Panc1 (cell line): ENCODE data around the gene IFITM1. TPM values are rescaled to one million over a fixed set of nuclear protein-coding genes. Genes with fewer than 3 reads are reported as not detected.

Source experiments
- ATAC-seq: fragments of 200-7000 bp; cut with Tn5 transposase; 2 replicates; pipeline ENCODE4 v1.9.1; 2020; ENCODE audit warnings: mild to moderate bottlenecking, moderate library complexity
- BruUV-seq: library from RNA; stranded (reverse); fragments of 400-500 nt; replicated peaks from 2 replicates; lab custom pipeline; 2021; lab: Mats Ljungman, UMichigan
- CTCF ChIA-PET: fragments of 300-600 bp; sonication (Branson Sonifier 250); formaldehyde crosslinking; loops from one replicate; lab custom pipeline; 2022; ENCODE audit warnings: antibody characterized with exemption; lab: Charles Lee
- POLR2A ChIA-PET: fragments of 300-600 bp; sonication (Branson Sonifier 250); formaldehyde crosslinking; loops from one replicate; lab custom pipeline; 2022; ENCODE audit warnings: antibody characterized with exemption; lab: Charles Lee
- DNase-seq: peaks from one replicate; pipeline ENCODE4 v3.0.0-alpha.2; 2010; ENCODE audit warnings: low read depth, low spot score
- H3K27ac ChIP-seq: 2 replicates; pipeline ENCODE4 v1.5.1; 2011; ENCODE audit warnings: mild to moderate bottlenecking, low read length, inconsistent platforms
- H3K27me3 ChIP-seq: fragments of 200-500 bp; sonication (Bioruptor generic); 2 replicates; pipeline ENCODE4 v1.6.0; 2014; ENCODE audit warnings: low read length, inconsistent platforms; ENCODE audit not compliant: control insufficient read depth, insufficient read depth
- H3K36me3 ChIP-seq: fragments of 200-500 bp; sonication (Bioruptor generic); 2 replicates; pipeline ENCODE4 v1.5.1; 2014; ENCODE audit warnings: inconsistent platforms, mild to moderate bottlenecking, low read length, moderate library complexity; ENCODE audit not compliant: control insufficient read depth, insufficient read depth
- H3K4me1 ChIP-seq: 2 replicates; pipeline ENCODE4 v1.5.1; 2011; ENCODE audit warnings: inconsistent platforms, mild to moderate bottlenecking, low read length, moderate library complexity; ENCODE audit not compliant: control insufficient read depth, insufficient read depth
- H3K4me3 ChIP-seq, 2 experiments: 2 replicates each; pipeline ENCODE4 v1.5.1; 2011 to 2012; ENCODE audit warnings: low read depth in 2 of 2, low read length in 2 of 2, mild to moderate bottlenecking in 2 of 2, inconsistent platforms in 1 of 2, moderate library complexity in 1 of 2
- H3K9me3 ChIP-seq: fragments of 200-500 bp; sonication (Bioruptor generic); 2 replicates; pipeline ENCODE4 v1.5.1; 2014; ENCODE audit warnings: low read depth, mild to moderate bottlenecking, inconsistent platforms, low read length, moderate library complexity; ENCODE audit not compliant: control insufficient read depth, insufficient read depth
- POLR2AphosphoS5 ChIP-seq: IDR thresholded peaks from 2 replicates; pipeline ENCODE4 v1.6.1; 2012; ENCODE audit warnings: mild to moderate bottlenecking, low read depth, low read length, moderate library complexity
- SIN3A ChIP-seq: IDR thresholded peaks from 2 replicates; pipeline ENCODE4 v1.6.1; 2012; ENCODE audit warnings: low read depth, mild to moderate bottlenecking, low read length, moderate library complexity, borderline replicate concordance; ENCODE audit not compliant: insufficient read depth
- TCF7L2 ChIP-seq: IDR thresholded peaks from 2 replicates; pipeline ENCODE4 v1.6.1; 2011; ENCODE audit warnings: mild to moderate bottlenecking, low read depth, low read length, inconsistent platforms
- in situ Hi-C: cut with HindIII; loops from 2 replicates; pipeline ENCODE4 v1.10.0; 2016; ENCODE audit warnings: low sequenced_read_pairs, low pct_unique_long_range_greater_than_20kb
- intact Hi-C: fragments of 100-400 bp; cut with micrococcal nuclease; formaldehyde crosslinking; loops from one replicate; pipeline ENCODE4 v1.10.0; 2022; ENCODE audit not compliant: unreplicated experiment
- total RNA-seq: library from RNA; stranded (reverse); gene quantifications from one replicate; pipeline ENCODE4 v1.2.1, GENCODE V29; 2021; ENCODE audit not compliant: unreplicated experiment
- TF ChIP-seq, protein P1 (sequence below), 2 experiments: IDR thresholded peaks; 2 replicates each; pipeline ENCODE4 v1.6.1; 2011 to 2012; ENCODE audit warnings: low read depth in 2 of 2, control low read depth in 1 of 2, low read length in 1 of 2, mild to moderate bottlenecking in 1 of 2, moderate library complexity in 1 of 2; ENCODE audit not compliant: insufficient read depth in 1 of 2
- TF ChIP-seq, protein P2 (sequence below): fragments of 450-650 bp; IDR thresholded peaks from 2 replicates; pipeline ENCODE4 v1.5.1; 2017; ENCODE audit warnings: mild to moderate bottlenecking

Gene IFITM1
- total RNA-seq, 1 experiment from 2014 or later, result 66.3 TPM

DNA sequence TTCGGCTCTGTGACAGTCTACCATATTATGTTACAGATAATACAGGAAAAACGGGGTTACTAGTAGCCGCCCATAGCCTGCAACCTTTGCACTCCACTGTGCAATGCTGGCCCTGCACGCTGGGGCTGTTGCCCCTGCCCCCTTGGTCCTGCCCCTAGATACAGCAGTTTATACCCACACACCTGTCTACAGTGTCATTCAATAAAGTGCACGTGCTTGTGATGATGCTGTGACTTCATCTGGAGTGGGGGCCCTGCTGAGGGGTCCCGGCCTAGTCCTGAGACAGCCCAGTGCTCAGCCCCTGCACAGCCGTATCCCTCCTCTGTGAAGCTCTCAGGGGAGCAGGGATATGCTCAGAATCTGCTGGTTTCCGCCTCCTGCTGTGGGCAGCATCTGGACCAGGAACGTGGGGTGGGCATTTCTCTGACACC lies 1.2 kb downstream of the IFITM1 start:
- Histone ChIP-seq H3K27ac (peak overlapping the region; percentile 94), H3K4me3 (peak overlapping the region; percentile 22 to 69), H3K9me3 (no peaks in the 10 kb centered on the region), H3K36me3 (no peaks in the 10 kb centered on the region; the same call in 1 of the 2 replicates), H3K27me3 (no peaks in the 10 kb centered on the region; the same call in 1 of the 2 replicates), H3K4me1 (peaks cover 52% of the 10 kb centered on the region)
- in situ Hi-C loops (no loop called here), intact Hi-C loops (no loop called here)
- no TSS peak for BruUV-seq
- no peak for DNase-seq
- TF ChIP-seq, protein P1, sequence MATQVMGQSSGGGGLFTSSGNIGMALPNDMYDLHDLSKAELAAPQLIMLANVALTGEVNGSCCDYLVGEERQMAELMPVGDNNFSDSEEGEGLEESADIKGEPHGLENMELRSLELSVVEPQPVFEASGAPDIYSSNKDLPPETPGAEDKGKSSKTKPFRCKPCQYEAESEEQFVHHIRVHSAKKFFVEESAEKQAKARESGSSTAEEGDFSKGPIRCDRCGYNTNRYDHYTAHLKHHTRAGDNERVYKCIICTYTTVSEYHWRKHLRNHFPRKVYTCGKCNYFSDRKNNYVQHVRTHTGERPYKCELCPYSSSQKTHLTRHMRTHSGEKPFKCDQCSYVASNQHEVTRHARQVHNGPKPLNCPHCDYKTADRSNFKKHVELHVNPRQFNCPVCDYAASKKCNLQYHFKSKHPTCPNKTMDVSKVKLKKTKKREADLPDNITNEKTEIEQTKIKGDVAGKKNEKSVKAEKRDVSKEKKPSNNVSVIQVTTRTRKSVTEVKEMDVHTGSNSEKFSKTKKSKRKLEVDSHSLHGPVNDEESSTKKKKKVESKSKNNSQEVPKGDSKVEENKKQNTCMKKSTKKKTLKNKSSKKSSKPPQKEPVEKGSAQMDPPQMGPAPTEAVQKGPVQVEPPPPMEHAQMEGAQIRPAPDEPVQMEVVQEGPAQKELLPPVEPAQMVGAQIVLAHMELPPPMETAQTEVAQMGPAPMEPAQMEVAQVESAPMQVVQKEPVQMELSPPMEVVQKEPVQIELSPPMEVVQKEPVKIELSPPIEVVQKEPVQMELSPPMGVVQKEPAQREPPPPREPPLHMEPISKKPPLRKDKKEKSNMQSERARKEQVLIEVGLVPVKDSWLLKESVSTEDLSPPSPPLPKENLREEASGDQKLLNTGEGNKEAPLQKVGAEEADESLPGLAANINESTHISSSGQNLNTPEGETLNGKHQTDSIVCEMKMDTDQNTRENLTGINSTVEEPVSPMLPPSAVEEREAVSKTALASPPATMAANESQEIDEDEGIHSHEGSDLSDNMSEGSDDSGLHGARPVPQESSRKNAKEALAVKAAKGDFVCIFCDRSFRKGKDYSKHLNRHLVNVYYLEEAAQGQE (IDR thresholded peaks at IDR 0.05; ENCODE audit: insufficient read depth in 1 of 2, low read depth in 2 of 2, low read length in 1 of 2), result no peak
- TF ChIP-seq SIN3A, result no peak
- no peak for TF ChIP-seq POLR2AphosphoS5
- TF ChIP-seq, protein P2, sequence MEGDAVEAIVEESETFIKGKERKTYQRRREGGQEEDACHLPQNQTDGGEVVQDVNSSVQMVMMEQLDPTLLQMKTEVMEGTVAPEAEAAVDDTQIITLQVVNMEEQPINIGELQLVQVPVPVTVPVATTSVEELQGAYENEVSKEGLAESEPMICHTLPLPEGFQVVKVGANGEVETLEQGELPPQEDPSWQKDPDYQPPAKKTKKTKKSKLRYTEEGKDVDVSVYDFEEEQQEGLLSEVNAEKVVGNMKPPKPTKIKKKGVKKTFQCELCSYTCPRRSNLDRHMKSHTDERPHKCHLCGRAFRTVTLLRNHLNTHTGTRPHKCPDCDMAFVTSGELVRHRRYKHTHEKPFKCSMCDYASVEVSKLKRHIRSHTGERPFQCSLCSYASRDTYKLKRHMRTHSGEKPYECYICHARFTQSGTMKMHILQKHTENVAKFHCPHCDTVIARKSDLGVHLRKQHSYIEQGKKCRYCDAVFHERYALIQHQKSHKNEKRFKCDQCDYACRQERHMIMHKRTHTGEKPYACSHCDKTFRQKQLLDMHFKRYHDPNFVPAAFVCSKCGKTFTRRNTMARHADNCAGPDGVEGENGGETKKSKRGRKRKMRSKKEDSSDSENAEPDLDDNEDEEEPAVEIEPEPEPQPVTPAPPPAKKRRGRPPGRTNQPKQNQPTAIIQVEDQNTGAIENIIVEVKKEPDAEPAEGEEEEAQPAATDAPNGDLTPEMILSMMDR, result no peak
- no peak for TF ChIP-seq TCF7L2
- ChIA-PET CTCF (no interaction called here), POLR2A (no interaction called here)
- no peak for ATAC-seq

DNA sequence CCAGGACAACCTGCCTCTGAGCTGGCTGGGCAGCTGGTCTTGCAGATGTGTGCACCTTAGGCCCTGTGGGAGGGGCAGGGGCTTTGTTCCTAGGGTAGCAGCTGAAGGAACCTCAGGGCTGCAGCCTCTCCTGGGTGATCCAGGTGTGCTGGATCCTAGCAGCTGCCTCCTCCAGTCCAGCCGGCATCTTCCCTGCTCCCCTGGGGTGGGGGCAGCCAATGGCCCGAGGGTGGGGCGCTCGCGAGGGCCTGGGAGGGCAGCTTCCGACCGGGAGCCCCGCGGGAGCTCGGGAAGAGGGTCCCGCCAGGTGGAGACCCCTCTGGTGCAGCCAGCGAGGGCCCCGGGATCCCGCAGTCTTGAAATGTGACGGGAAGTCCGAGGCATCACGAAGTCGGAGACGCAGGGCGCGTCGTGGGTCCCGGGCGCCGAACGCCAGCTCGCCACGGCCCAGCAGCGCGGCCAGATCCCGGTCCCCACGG lies 1.7 kb downstream of the IFITM1 start:
- no peaks in the 10 kb centered on the region; the same call in 1 of the 2 replicates for H3K36me3 ChIP-seq
- no peaks in the 10 kb centered on the region for H3K9me3 ChIP-seq
- TF ChIP-seq POLR2AphosphoS5 (no peak), TCF7L2 (no peak), SIN3A (no peak)
- TF ChIP-seq, protein P1 (IDR thresholded peaks at IDR 0.05; ENCODE audit: insufficient read depth in 1 of 2, low read depth in 2 of 2, low read length in 1 of 2), result no peak
- TF ChIP-seq, protein P2, result no peak
- DNase-seq (no peak), ATAC-seq (no peak)
- no TSS peak for BruUV-seq
- intact Hi-C loops (no loop called here), in situ Hi-C loops (no loop called here)
- peak overlapping the region; percentile 94 for H3K27ac ChIP-seq
- ChIA-PET POLR2A (no interaction called here), CTCF (no interaction called here)
- peaks cover 52% of the 10 kb centered on the region for H3K4me1 ChIP-seq
- H3K4me3 ChIP-seq, result peak overlapping the region; percentile 22 to 69
- H3K27me3 ChIP-seq, result no peaks in the 10 kb centered on the region; the same call in 1 of the 2 replicates
